SJSA1 (cell line): ENCODE data around the gene SIVA1. TPM values are rescaled to one million over a fixed set of nuclear protein-coding genes. Genes with fewer than 3 reads are reported as not detected.

Experiments used
- DNase-seq, 2 experiments: peaks; one replicate each; pipeline ENCODE4 v3.0.0-alpha.2; 2015 to 2020; ENCODE audit warnings: low spot score in 2 of 2, low read depth in 1 of 2
- H3K27ac ChIP-seq: fragments of 250-450 bp; sonication (Bioruptor Pico); 2 replicates; pipeline ENCODE4 v1.5.1; 2020; ENCODE audit warnings: mild to moderate bottlenecking, moderate library complexity
- H3K27me3 ChIP-seq: fragments of 250-450 bp; sonication (Bioruptor Pico); replicated peaks from 2 replicates; pipeline ENCODE4 v1.5.1; 2020; ENCODE audit warnings: mild to moderate bottlenecking, moderate library complexity
- H3K36me3 ChIP-seq: fragments of 250-450 bp; sonication (Bioruptor Pico); 2 replicates; pipeline ENCODE4 v1.5.1; 2020; ENCODE audit warnings: mild to moderate bottlenecking
- H3K4me1 ChIP-seq: fragments of 250-450 bp; sonication (Bioruptor Pico); replicated peaks from 2 replicates; pipeline ENCODE4 v1.6.1; 2021; ENCODE audit warnings: mild to moderate bottlenecking
- H3K4me3 ChIP-seq: fragments of 250-450 bp; sonication (Bioruptor Pico); 2 replicates; pipeline ENCODE4 v1.5.1; 2020; ENCODE audit warnings: mild to moderate bottlenecking
- H3K9me3 ChIP-seq: fragments of 250-450 bp; sonication (Bioruptor Pico); replicated peaks from 2 replicates; pipeline ENCODE4 v1.5.1; 2020; ENCODE audit warnings: mild to moderate bottlenecking
- total RNA-seq: library from RNA; depleted of rRNA; stranded (reverse); fragments of >200 nt; shearing (Covaris generic); gene quantifications from 2 replicates; pipeline ENCODE4 v1.2.3, GENCODE V29; 2014

Gene SIVA1
- total RNA-seq, 1 experiment from 2014 or later, result 444 TPM

DNA sequence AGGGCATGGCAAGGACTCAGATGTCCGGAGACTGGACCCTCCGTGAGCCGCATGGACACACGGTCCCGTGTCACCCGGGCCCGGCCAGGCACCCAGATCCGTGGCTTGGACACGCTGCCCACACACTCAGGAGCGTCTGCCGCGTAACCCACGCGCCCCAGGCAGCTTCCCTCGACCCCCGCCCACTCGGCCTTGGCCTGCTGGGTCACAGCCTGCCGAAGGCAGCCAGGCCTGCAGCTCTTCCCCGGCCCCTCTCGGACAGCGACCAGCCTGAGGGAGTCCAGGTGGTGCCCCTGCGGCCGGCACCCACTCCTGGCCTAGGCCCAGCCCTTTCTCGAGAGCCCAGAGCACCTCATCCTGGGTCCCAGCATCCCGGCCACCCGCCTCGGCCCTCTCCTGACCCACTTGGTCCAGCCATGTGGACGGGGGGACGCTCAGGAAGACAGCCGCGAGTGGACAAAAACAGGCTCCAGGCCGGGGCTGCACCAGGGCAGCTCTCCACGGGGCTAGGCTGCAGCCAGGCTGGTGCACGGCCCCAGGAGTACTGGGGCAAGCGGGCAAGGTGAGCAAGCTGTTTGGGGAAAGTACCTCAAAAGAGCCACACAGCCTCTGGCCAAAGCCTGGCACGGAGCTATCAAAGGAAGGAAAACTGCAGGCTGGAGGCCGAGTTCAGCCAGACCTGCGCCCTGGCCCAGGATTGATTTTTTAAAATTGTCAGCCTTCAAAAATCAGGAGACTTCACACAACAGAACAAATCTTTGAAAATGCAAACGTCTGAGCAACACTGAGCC, 36.1 kb downstream of the SIVA1 start:
- no peak overlapping the region for H3K4me3 ChIP-seq
- DNase-seq, result no peak
- H3K36me3 ChIP-seq, result peaks cover 84% of the 10 kb centered on the region
- H3K27me3 ChIP-seq, result no peaks in the 10 kb centered on the region
- no peaks in the 10 kb centered on the region for H3K9me3 ChIP-seq
- no peak overlapping the region for H3K27ac ChIP-seq
- H3K4me1 ChIP-seq, result peaks cover 8% of the 10 kb centered on the region

DNA sequence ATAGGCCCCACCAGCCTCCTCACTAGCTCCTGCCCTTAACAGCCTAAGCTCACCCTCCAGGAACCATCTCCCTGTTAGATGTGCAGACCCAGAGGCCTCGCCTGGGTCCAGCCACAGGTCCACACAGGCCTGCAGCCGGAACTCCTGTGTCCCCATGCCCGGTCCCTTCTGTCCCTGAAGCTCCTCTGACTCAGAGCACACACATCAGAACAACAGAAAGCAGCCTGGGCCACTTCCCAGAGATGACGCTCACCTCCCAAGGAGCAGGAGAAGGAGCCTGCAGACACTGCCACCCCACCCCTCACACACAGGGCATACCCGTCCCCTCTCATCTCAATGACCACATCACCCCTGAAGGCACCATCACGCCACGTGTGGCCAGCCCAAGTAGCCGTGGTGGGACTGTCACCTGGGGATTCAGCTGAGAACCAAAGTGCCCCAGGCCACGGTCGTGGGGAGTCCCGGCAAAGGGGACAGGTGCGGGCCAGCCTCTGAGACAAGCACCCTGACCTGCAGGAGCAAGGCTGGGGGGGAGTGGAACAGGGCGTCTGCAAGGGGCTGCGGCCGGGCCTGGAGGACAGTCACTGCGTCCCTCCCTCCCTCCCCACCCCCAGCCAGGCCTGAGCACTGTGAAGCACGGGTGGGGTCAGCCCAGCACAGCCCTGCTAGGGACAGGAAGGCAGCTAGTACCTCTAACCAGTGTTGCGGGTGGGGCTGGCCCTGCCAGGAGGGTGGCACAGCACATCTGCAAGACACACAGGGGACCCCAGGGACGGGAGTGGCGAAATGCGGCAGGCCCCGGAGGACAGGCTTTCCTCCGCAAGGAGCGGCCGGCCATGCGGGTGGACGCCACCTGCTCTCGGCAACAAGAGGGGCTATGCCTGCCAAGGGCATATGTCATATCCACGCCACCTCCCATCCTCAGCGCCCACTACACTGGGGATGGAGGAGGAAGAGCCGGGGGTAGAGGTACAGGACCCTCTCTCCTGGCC, 37.1 kb downstream of the SIVA1 start:
- Histone ChIP-seq H3K9me3 (0 out of 2 replicates have a peak, but pooled peaks cover 2% of the 10 kb centered on the region), H3K36me3 (peaks cover 86% of the 10 kb centered on the region), H3K27ac (no peak overlapping the region), H3K27me3 (no peaks in the 10 kb centered on the region), H3K4me1 (peaks cover 18% of the 10 kb centered on the region), H3K4me3 (no peak overlapping the region)
- DNase-seq, result no peak

GRCh38 chr14:104791425-104791824, 38.5 kb downstream of the SIVA1 start:
- no peak overlapping the region for H3K4me3 ChIP-seq
- peaks cover 80% of the 10 kb centered on the region for H3K36me3 ChIP-seq
- DNase-seq, result no peak
- H3K9me3 ChIP-seq, result 0 out of 2 replicates have a peak, but pooled peaks cover 2% of the 10 kb centered on the region
- no peak overlapping the region for H3K27ac ChIP-seq
- no peaks in the 10 kb centered on the region for H3K27me3 ChIP-seq
- peaks cover 25% of the 10 kb centered on the region for H3K4me1 ChIP-seq

- H3K27ac ChIP-seq, result no peak overlapping the region
- DNase-seq, result no peak
- H3K4me1 ChIP-seq, result peaks cover 27% of the 10 kb centered on the region
- 0 out of 2 replicates have a peak, but pooled peaks cover 2% of the 10 kb centered on the region for H3K9me3 ChIP-seq
- no peaks in the 10 kb centered on the region for H3K27me3 ChIP-seq
- H3K36me3 ChIP-seq, result peaks cover 73% of the 10 kb centered on the region
- H3K4me3 ChIP-seq, result no peak overlapping the region
Measured at GRCh38 chr14:104792101-104792884, 39.3 kb downstream of the SIVA1 start.

DNA sequence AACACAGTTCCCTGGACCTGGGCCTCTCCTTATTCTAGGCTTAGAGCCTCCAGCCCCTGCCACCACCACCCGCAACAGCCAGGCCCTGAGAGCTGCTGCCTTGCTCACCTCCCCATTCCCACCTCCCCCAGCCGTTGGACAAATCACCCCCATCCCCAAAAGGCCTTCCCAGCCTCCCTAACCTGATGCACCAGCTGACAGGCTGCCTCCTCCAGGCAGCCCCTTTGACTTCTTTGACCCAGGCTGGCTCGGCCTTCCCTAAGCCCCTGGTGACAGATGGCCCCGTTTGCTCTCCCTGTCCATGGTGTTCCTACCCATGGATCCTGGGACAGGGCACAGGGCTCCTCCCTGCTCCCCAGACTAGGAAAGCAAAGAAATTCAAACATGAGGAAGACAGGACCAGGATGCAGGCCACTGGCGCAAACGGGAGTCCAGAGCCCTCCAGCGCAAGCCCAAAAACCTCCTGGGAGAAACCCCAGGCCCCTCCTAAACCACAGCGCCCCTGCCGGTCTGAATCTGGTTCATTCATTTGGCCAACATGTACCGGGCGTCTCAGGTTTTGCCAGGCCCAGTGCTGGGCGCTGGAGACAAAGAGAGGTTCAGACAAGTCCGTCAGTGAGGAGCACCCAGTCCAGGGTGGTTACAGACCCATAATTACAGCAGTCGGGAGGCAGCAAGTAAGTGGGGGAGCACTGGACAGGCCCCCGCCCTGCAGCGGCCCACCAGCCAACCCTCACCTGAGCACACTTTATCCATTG, 40.2 kb downstream of the SIVA1 start:
- no peak for DNase-seq
- Histone ChIP-seq H3K36me3 (peaks cover 65% of the 10 kb centered on the region), H3K9me3 (0 out of 2 replicates have a peak, but pooled peaks cover 2% of the 10 kb centered on the region), H3K4me3 (no peak overlapping the region), H3K27me3 (no peaks in the 10 kb centered on the region), H3K4me1 (peaks cover 32% of the 10 kb centered on the region), H3K27ac (no peak overlapping the region)

DNA sequence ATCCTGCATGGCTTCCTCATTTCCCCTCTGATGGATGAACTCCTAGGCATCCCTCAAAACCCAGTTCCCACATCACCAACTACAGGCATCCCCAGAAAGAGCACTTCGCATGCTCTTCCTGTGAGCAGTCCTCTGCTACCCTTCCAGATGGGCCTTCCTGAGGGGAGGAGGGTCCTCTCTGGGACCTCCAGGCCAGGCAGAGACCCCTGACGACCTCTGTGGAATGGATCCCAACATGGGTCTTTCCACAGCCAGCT, 40.7 kb downstream of the SIVA1 start:
- H3K27ac ChIP-seq, result no peak overlapping the region
- H3K4me3 ChIP-seq, result peak overlapping the region; percentile 95
- H3K9me3 ChIP-seq, result 0 out of 2 replicates have a peak, but pooled peaks cover 2% of the 10 kb centered on the region
- no peaks in the 10 kb centered on the region for H3K27me3 ChIP-seq
- peaks cover 32% of the 10 kb centered on the region for H3K4me1 ChIP-seq
- no peak for DNase-seq
- H3K36me3 ChIP-seq, result peaks cover 60% of the 10 kb centered on the region

GRCh38 chr14:104794099-104794498, 41.2 kb downstream of the SIVA1 start:
- Histone ChIP-seq H3K27ac (no peak overlapping the region), H3K9me3 (0 out of 2 replicates have a peak, but pooled peaks cover 2% of the 10 kb centered on the region), H3K4me1 (peaks cover 32% of the 10 kb centered on the region), H3K4me3 (peak overlapping the region; percentile 95), H3K36me3 (peaks cover 55% of the 10 kb centered on the region), H3K27me3 (no peaks in the 10 kb centered on the region)
- peak; percentile 36 to 70 for DNase-seq

DNA sequence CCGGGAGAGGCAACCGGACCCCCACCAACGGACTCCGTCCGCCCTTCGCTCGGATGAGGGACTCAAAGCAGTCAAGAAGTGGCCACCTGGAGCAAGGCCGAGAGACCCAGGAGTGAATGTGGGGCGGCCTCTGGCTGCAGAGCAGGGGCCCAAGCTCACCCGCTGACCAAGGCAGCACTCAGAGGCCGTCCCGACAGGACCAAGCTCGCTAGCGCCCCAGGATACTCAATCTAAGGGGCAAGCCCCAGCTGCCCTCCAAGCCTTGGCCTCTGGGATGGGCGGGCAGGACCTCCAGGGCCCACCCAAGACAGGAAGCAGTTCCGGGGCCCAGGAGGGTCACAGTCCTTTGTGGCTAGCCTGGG, 41.7 kb downstream of the SIVA1 start:
- Histone ChIP-seq H3K4me3 (peak overlapping the region; percentile 95), H3K4me1 (peaks cover 32% of the 10 kb centered on the region)
- DNase-seq, result peak in 1 of 2 experiments; percentile 37

GRCh38 chr14:104794993-104795780, 42.2 kb downstream of the SIVA1 start, which contains the start of gene AKT1:
TSS of gene AKT1 (minus strand) at chr14:104795748. CDS start at chr14:104792643, 3,105 bp downstream.
- H3K27ac ChIP-seq, result peak within 1 kb of the TSS; percentile 42; the same call in 1 of the 2 replicates

More for the DNA sequence above, 41.7 kb downstream of the SIVA1 start:
- Histone ChIP-seq H3K27ac (peak overlapping the region; percentile 42; the same call in 1 of the 2 replicates), H3K36me3 (peaks cover 50% of the 10 kb centered on the region), H3K9me3 (0 out of 2 replicates have a peak, but pooled peaks cover 2% of the 10 kb centered on the region), H3K27me3 (no peaks in the 10 kb centered on the region)

GRCh38 chr14:104795781-104796686, 43.1 kb downstream of the SIVA1 start:
- H3K27ac ChIP-seq, result no peak overlapping the region
- H3K4me1 ChIP-seq, result peaks cover 35% of the 10 kb centered on the region
- peak overlapping the region; percentile 95 for H3K4me3 ChIP-seq
- H3K27me3 ChIP-seq, result no peaks in the 10 kb centered on the region
- H3K36me3 ChIP-seq, result peaks cover 38% of the 10 kb centered on the region
- DNase-seq, result no peak
- 0 out of 2 replicates have a peak, but pooled peaks cover 2% of the 10 kb centered on the region for H3K9me3 ChIP-seq

More at GRCh38 chr14:104794993-104795780, 42.2 kb downstream of the SIVA1 start, which contains the start of gene AKT1:
- Histone ChIP-seq H3K36me3 (peaks cover 46% of the 10 kb centered on the region), H3K4me1 (peaks cover 32% of the 10 kb centered on the region), H3K4me3 (peak within 1 kb of the TSS; percentile 95), H3K27me3 (no peaks in the 10 kb centered on the region), H3K9me3 (0 out of 2 replicates have a peak, but pooled peaks cover 2% of the 10 kb centered on the region)
- no peak for DNase-seq

DNA sequence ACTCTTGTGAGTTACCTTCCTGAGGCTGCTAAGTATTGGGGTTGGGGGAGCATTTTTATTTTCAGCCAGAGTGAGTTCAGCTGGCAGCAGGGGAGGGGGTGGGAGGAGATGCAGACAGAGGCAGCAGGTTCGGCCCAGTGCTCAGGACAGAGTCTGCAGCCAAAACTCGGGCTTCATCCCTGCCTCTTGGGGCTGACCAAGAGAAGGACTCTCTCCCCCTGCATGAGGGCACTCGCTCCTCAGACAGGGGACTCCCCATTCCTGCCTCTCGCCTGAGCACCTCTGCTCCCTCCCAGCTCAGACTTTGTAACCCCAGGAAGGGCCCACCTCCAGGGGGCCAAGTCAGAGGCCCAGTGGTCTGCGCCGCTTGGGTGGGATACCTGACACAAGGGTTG, 43.7 kb downstream of the SIVA1 start:
- peaks cover 31% of the 10 kb centered on the region for H3K36me3 ChIP-seq
- 0 out of 2 replicates have a peak, but pooled peaks cover 2% of the 10 kb centered on the region for H3K9me3 ChIP-seq
- no peak overlapping the region for H3K27ac ChIP-seq
- no peak for DNase-seq
- H3K4me1 ChIP-seq, result peaks cover 42% of the 10 kb centered on the region
- H3K27me3 ChIP-seq, result no peaks in the 10 kb centered on the region
- no peak overlapping the region for H3K4me3 ChIP-seq
